ENCODE data around the gene ZNF417. TPM values are rescaled to one million over a fixed set of nuclear protein-coding genes. Genes with fewer than 3 reads are reported as not detected.
"Not testable (repeated sequence)": the region's sequence is repeated elsewhere in the genome, so short reads cannot be mapped to it uniquely, and the experiment has no call there.

ZNF417 gene
- total RNA-seq, 1 donor from 2014 or later, result 5.7 TPM

DNA sequence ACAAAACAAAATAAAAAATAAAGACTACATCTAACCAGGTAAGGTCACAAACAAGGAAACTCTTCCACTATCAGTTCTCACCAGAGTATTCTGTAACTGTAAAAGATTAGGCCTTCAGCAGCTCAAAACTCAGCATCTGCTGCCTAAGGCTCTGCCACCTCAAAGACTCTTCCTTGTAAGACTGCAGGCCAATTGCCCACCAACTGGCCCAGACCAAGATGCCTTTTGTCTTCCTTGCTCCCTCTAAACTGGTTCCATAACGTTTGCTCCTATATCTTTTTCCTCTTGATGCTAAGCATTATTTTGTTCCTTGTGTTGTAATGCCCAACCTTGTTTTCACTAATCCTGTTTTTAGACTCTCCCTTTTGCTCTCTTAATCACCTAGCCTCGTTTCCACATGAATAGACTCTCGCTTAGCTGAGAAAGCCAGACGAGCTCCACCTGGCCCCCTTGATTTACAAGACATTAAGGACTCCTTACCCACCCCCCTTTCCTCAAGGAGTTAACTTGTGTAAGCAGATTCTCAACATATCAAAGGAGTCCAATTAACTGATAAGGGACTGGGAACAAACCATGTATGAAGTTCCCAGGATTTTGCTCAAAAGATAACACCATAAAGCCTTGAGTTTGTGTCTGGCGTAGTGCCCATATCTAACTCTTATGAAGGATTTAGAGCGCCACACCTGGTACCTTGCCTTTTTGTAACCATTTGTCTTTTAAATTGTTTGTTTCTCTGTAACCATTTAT lies 29.0 kb downstream of the ZNF417 start:
- peak; percentile 48 for ATAC-seq

DNA sequence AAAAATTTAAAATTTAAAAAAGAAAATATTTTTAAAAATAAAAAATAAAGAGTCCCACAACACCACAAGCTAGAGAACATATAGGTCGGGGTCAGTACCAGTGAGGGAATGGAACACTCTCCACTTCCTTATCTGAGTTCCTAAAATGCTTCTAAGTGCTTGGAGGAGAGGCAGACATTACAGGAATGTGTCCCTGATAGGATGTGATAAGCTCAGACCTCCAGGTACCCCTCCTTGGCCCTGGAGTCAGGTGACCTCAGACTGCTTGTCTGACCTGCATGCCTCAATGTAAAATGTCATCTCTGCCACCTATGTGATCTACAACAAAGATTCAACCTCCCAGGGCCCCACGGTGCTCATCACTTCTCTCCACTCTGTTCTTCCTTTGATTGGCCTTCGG lies 30.3 kb downstream of the ZNF417 start:
- no peak for ATAC-seq

DNA sequence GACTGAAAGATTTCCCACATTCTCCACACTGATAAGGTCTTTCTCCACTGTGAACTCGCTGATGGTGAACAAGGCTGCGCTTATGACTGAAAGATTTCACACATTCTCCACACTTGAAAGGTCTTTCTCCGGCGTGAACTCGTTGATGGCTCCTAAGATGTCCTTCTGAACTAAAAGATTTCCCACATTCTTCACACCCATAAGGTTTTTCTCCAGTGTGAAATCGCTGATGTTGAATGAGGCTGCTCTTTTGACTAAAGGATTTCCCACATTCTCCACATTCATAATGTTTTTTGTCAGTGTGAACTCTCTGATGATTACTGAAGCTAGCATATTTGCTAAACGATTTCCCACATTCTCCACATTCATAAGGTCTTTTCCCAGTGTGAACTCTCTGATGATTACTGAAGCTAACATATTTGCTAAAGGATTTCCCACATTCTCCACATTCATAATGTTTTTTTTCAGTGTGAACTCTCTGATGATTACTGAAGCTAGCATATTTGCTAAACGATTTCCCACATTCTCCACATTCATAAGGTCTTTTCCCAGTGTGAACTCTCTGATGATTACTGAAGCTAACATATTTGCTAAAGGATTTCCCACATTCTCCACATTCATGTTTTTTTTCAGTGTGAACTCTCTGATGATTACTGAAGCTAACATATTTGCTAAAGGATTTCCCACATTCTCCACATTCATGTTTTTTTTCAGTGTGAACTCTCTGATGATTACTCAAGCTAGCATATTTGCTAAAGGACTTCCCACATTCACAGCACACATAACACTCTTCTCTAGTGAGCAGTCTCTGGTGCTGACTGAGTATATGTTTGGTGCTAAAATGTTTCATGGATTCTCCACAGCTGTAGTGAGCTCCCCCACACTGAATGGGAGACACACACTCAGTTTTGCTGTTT lies 42.3 kb downstream of the ZNF417 start:
- not testable (repeated sequence) for ATAC-seq

DNA sequence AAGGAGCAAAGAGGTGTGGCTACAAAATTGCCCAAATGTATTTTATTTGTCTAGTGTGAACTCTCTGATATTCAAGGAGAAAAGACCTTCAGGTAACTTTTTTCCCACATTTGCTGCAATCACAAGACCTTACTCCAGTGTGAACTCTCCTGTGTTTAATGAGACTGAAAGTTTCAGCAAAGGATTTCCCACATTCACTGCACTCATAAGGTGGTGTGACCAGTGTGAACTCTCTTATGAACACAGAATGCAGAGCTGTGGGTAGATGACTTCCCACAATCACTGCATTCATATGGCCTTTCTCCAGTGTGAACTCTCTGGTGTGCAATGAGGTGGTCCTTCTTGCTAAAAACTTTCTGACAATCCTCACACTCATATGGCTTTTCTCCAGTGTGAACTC lies 43.9 kb downstream of the ZNF417 start:
- ATAC-seq, result no peak

DNA sequence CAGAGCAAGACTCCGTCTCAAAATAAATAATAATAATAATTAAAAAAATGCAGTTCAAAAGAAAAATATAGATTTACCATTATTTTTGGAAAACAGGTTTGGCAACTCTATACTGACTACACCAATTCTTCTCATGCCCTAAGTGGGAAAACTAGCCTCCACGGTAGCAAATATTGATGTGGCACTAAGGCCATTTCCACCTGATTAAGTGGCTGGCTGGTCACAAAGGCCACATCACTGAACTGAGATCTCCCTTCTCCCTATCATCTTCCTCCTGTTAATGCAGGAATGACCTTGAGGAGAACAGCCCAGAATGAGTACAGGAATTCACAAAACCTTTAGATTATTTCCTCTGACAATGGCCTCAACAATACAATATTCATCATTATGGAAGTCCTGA lies 46.2 kb downstream of the ZNF417 start:
- no peak for ATAC-seq

DNA sequence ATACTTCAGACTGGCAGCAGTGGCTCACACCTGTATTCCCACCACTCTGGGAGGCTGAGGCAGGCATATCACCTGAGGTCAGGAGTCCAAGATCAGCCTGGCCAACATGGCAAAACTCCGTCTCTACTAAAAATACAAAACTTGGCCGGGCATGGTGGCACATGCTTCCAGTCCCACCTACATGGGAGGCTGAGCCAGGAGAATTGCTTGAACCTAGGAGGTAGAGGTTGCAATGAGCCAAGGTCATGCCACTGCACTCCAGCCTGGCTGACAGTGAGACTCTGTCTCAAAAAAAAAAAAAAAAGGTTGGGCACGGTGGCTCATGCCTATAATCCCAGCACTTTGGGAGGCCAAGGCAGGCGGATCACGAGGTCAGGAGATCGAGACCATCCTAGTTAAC lies 46.7 kb downstream of the ZNF417 start:
- ATAC-seq, result not testable (repeated sequence)

DNA sequence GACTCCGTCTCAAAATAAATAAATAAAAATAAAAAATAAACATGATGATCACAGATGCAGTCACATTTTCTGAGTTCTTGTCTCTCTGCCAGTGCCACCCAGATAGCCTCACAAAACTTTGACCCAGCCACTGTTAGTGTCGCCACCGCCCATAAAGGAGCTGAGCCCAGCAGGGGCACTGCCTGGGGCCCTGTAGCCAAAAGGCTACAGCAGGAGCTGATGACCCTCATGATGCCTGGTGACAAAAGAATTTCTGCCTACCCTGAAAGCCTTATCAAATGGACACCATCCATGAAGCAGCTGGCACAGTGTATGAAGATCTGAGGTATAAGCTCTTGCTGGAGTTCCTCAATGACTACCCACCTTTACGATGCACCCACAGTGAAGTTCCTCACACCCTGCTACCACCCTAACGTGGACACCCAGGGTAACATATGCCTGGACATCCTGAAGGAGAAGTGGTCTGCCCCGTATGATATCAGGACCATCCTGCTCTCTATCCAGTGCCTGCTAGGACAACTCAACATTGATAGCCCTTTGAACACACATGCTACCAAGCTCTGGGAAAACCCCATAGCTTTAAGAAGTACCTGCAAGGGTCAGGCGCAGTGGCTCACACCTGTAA lies 48.4 kb downstream of the ZNF417 start:
- ATAC-seq, result peak; percentile 17

Other genes with a start within 250 kb of the ZNF417 start
- not detected for gene ZSCAN4, start 247.7 kb downstream of the ZNF417 start, total RNA-seq
- gene ZNF551, start 234.6 kb downstream of the ZNF417 start, total RNA-seq, result 4.9 TPM
- gene ZNF154, start 207.4 kb downstream of the ZNF417 start, total RNA-seq, result 0.60 TPM
- 2.0 TPM for gene ZNF671, start 189.0 kb downstream of the ZNF417 start, total RNA-seq
- gene ZNF776, start 169.8 kb downstream of the ZNF417 start, total RNA-seq, result 6.8 TPM
- gene ZNF586, start 146.9 kb downstream of the ZNF417 start, total RNA-seq, result 9.4 TPM
- gene ZNF552, start 101.7 kb downstream of the ZNF417 start, total RNA-seq, result 7.9 TPM
- gene ZNF587B, start 86.3 kb downstream of the ZNF417 start, total RNA-seq, result 9.3 TPM
- gene ZNF587, start 66.7 kb downstream of the ZNF417 start, total RNA-seq, result 16.3 TPM
- 6.5 TPM for gene ZNF814, start 27.6 kb downstream of the ZNF417 start, total RNA-seq
- 0.76 TPM for gene ZNF418, start 18.8 kb upstream of the ZNF417 start, total RNA-seq
- gene ZNF256, start 31.1 kb upstream of the ZNF417 start, total RNA-seq, result 2.6 TPM
- gene C19orf18, start 57.9 kb upstream of the ZNF417 start, total RNA-seq, result 0.48 TPM
- gene ZNF606, start 86.2 kb upstream of the ZNF417 start, total RNA-seq, result 5.4 TPM
- not detected for gene ZSCAN1, start 117.4 kb upstream of the ZNF417 start, total RNA-seq
- 0.68 TPM for gene ZNF135, start 142.7 kb upstream of the ZNF417 start, total RNA-seq
- 9.4 TPM for gene ZSCAN18, start 181.6 kb upstream of the ZNF417 start, total RNA-seq
- gene ZNF329, start 234.2 kb upstream of the ZNF417 start, total RNA-seq, result 2.9 TPM

All from esophagus mucosa (tissue), 1 donor.